Hepatocyte (in vitro differentiated cells): Measurements from ENCODE around the gene DAAM1. TPM values are rescaled to one million over a fixed set of nuclear protein-coding genes. Genes with fewer than 3 reads are reported as not detected.

ENCODE experiments used
- DNase-seq: peaks from one replicate; pipeline ENCODE4 v3.0.0-alpha.2; 2016; ENCODE audit warnings: low spot score
- H2AFZ ChIP-seq: fragments of 200-600 bp; sonication (generic); 2 replicates; pipeline ENCODE4 v1.6.0; 2016; ENCODE audit warnings: antibody characterized with exemption, mild to moderate bottlenecking
- H3K27ac ChIP-seq: fragments of 200-600 bp; sonication (generic); 2 replicates; pipeline ENCODE4 v1.5.1; 2016; ENCODE audit warnings: mild to moderate bottlenecking
- H3K27me3 ChIP-seq: fragments of 200-600 bp; sonication (generic); 2 replicates; pipeline ENCODE4 v1.6.1; 2016
- H3K36me3 ChIP-seq: fragments of 200-600 bp; sonication (generic); replicated peaks from 2 replicates; pipeline ENCODE4 v1.5.1; 2016; ENCODE audit warnings: low read depth; ENCODE audit not compliant: insufficient read depth
- H3K4me1 ChIP-seq: fragments of 200-600 bp; sonication (generic); 2 replicates; pipeline ENCODE4 v1.5.1; 2016; ENCODE audit warnings: mild to moderate bottlenecking, moderate library complexity; ENCODE audit not compliant: insufficient read depth
- H3K4me2 ChIP-seq: fragments of 200-600 bp; sonication (generic); 2 replicates; pipeline ENCODE4 v1.6.0; 2016
- H3K4me3 ChIP-seq: fragments of 200-600 bp; sonication (generic); 2 replicates; pipeline ENCODE4 v1.5.1; 2016; ENCODE audit warnings: mild to moderate bottlenecking
- H3K79me2 ChIP-seq: fragments of 200-600 bp; sonication (generic); 2 replicates; pipeline ENCODE4 v1.6.0; 2017; ENCODE audit warnings: mild to moderate bottlenecking
- H3K9me2 ChIP-seq: fragments of 200-600 bp; sonication (generic); replicated peaks from 2 replicates; pipeline ENCODE4 v1.6.0; 2017; ENCODE audit warnings: mild to moderate bottlenecking; ENCODE audit not compliant: insufficient read depth
- H3K9me3 ChIP-seq: fragments of 200-600 bp; sonication (generic); 2 replicates; pipeline ENCODE4 v1.5.1; 2016; ENCODE audit warnings: low read depth, mild to moderate bottlenecking
- H4K20me1 ChIP-seq: fragments of 200-600 bp; sonication (generic); 2 replicates; pipeline ENCODE4 v1.6.0; 2016; ENCODE audit warnings: mild to moderate bottlenecking; ENCODE audit not compliant: insufficient read depth, poor library complexity, severe bottlenecking
- EZH2 ChIP-seq: fragments of 200-600 bp; sonication (generic); IDR thresholded peaks from 2 replicates; pipeline ENCODE4 v1.6.1; 2016; ENCODE audit warnings: antibody characterized with exemption, mild to moderate bottlenecking, borderline replicate concordance
- EZH2phosphoT487 ChIP-seq: fragments of 200-600 bp; sonication (generic); IDR thresholded peaks from one replicate; pipeline ENCODE4 v1.6.1; 2018; ENCODE audit warnings: antibody characterized with exemption, mild to moderate bottlenecking, low read depth, moderate library complexity; ENCODE audit not compliant: unreplicated experiment, severe bottlenecking
- WGBS: methylation state at CpG from one replicate; pipeline ENCODE4 v1.1.6; 2016; ENCODE audit warnings: low lambda C conversion rate; ENCODE audit errors: missing lambda C conversion rate; 5-methylcytosine and 5-hydroxymethylcytosine counted together
- polyA plus RNA-seq: library from polyadenylated mRNA; unstranded; fragments of >200 nt; fragmentation: Nextera tagmentation; extraction: Ambion mirVana; gene quantifications from 2 replicates; pipeline ENCODE4 v1.2.1, GENCODE V29; 2016
- total RNA-seq: library from RNA; depleted of rRNA; stranded (reverse); fragments of >200 nt; gene quantifications from 2 replicates; pipeline ENCODE4 v1.2.3, GENCODE V29; 2014
- TF ChIP-seq, protein P1 (sequence below): fragments of 200-600 bp; sonication (generic); IDR thresholded peaks from 2 replicates; pipeline ENCODE4 v1.5.1; 2016; ENCODE audit warnings: antibody characterized with exemption, mild to moderate bottlenecking; ENCODE audit not compliant: poor library complexity

The DAAM1 gene
- total and polyA plus RNA-seq, 2 experiments from 2014 or later, result 21.6 to 23.7 TPM

DNA sequence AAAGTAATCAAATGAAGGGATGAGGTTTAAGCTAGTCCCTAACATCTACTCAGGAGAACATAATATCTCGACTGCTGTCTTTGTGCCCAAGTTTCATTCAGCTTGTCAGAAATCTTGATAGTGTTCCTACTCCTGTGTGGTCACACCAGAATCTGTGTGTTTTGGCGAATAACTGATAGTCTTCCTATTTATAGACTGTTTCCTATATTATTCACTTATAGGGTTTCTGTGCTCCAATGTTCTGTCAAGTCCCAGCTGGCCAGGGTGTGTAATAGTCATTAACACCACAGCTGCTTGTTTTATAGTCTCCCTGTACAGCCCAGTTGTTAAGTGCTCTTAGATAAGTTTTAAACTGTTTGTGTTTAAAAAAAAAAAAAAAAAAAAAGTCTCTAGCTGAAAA lies 230.8 kb downstream of the DAAM1 start:
- TF ChIP-seq EZH2 (no peak), EZH2phosphoT487 (no peak)
- TF ChIP-seq, protein P1, sequence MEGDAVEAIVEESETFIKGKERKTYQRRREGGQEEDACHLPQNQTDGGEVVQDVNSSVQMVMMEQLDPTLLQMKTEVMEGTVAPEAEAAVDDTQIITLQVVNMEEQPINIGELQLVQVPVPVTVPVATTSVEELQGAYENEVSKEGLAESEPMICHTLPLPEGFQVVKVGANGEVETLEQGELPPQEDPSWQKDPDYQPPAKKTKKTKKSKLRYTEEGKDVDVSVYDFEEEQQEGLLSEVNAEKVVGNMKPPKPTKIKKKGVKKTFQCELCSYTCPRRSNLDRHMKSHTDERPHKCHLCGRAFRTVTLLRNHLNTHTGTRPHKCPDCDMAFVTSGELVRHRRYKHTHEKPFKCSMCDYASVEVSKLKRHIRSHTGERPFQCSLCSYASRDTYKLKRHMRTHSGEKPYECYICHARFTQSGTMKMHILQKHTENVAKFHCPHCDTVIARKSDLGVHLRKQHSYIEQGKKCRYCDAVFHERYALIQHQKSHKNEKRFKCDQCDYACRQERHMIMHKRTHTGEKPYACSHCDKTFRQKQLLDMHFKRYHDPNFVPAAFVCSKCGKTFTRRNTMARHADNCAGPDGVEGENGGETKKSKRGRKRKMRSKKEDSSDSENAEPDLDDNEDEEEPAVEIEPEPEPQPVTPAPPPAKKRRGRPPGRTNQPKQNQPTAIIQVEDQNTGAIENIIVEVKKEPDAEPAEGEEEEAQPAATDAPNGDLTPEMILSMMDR, result no peak
- Histone ChIP-seq H3K36me3 (no peaks in the 10 kb centered on the region), H2AFZ (no peak overlapping the region), H3K27me3 (no peaks in the 10 kb centered on the region), H3K4me3 (no peak overlapping the region), H3K27ac (no peak overlapping the region), H3K4me1 (no peaks in the 10 kb centered on the region), H3K9me2 (no peaks in the 10 kb centered on the region), H3K79me2 (no peaks in the 10 kb centered on the region), H4K20me1 (no peaks in the 10 kb centered on the region), H3K4me2 (no peak overlapping the region), H3K9me3 (no peaks in the 10 kb centered on the region)
- WGBS, result 91% methylated on average over 2 of the region's 2 CpGs
- no peak for DNase-seq
